IMR-90 (cell line): Measurements from ENCODE around the gene AANAT. TPM values are rescaled to one million over a fixed set of nuclear protein-coding genes. Genes with fewer than 3 reads are reported as not detected.

Experiments used
- ATAC-seq: fragments of 200-7000 bp; cut with Tn5 transposase; 2 replicates; pipeline ENCODE4 v1.9.1; 2020; ENCODE audit warnings: low read depth, mild to moderate bottlenecking, moderate library complexity
- BruUV-seq: library from RNA; stranded (reverse); fragments of 400-500 nt; replicated peaks from 2 replicates; lab custom pipeline; 2021; lab: Mats Ljungman, UMichigan
- CTCF ChIA-PET: fragments of 300-600 bp; formaldehyde crosslinking; extraction: SDS; loops from one replicate; lab custom pipeline; 2021; ENCODE audit warnings: antibody characterized with exemption; lab: Yijun Ruan, JAX
- POLR2A ChIA-PET: fragments of 300-600 bp; sonication (Branson Sonifier 250); formaldehyde crosslinking; loops from one replicate; lab custom pipeline; 2022; ENCODE audit warnings: antibody characterized with exemption; ENCODE audit not compliant: unreplicated experiment; lab: Charles Lee
- DNase-seq: peaks from one replicate; pipeline ENCODE4 v3.0.0; 2013
- H2AFZ ChIP-seq: replicated peaks from 2 replicates; pipeline ENCODE3; 2013; ENCODE audit warnings: low read length, mild to moderate bottlenecking; ENCODE audit not compliant: poor library complexity
- H2AK5ac ChIP-seq: 2 replicates; pipeline ENCODE4 v1.6.1; 2013; ENCODE audit warnings: low read depth, low read length, inconsistent platforms
- H2AK9ac ChIP-seq: replicated peaks from 2 replicates; pipeline ENCODE3; 2013; ENCODE audit warnings: mild to moderate bottlenecking, low read depth, low read length, moderate library complexity; ENCODE audit not compliant: poor library complexity
- H2BK120ac ChIP-seq: 2 replicates; pipeline ENCODE4 v1.6.1; 2013; ENCODE audit warnings: low read depth, low read length, inconsistent platforms
- H2BK15ac ChIP-seq: 3 replicates; pipeline ENCODE4 v1.6.1; 2013; ENCODE audit warnings: low read depth, low read length, inconsistent platforms
- H2BK20ac ChIP-seq: 2 replicates; pipeline ENCODE4 v1.6.1; 2013; ENCODE audit warnings: low read depth, mild to moderate bottlenecking, inconsistent platforms, low read length, moderate library complexity
- H2BK5ac ChIP-seq: 2 replicates; pipeline ENCODE4 v1.6.1; 2013; ENCODE audit warnings: mild to moderate bottlenecking, low read depth, low read length, inconsistent platforms; ENCODE audit not compliant: poor library complexity, severe bottlenecking
- H3K14ac ChIP-seq: replicated peaks from 2 replicates; pipeline ENCODE4 v1.6.1; 2013; ENCODE audit warnings: low read depth, low read length, inconsistent platforms
- H3K18ac ChIP-seq: 2 replicates; pipeline ENCODE4 v1.6.1; 2013; ENCODE audit warnings: low read depth, low read length, control low read depth
- H3K23ac ChIP-seq: 2 replicates; pipeline ENCODE4 v1.6.1; 2013; ENCODE audit warnings: low read depth, low read length, inconsistent platforms
- H3K27ac ChIP-seq: 2 replicates; pipeline ENCODE4 v1.5.1; 2013; ENCODE audit warnings: mild to moderate bottlenecking, control low read depth, low read length; ENCODE audit not compliant: insufficient read depth
- H3K27me3 ChIP-seq: 2 replicates; pipeline ENCODE4 v1.6.1; 2013; ENCODE audit warnings: low read length; ENCODE audit not compliant: control insufficient read depth, insufficient read depth
- H3K36me3 ChIP-seq: 2 replicates; pipeline ENCODE4 v1.6.1; 2013; ENCODE audit warnings: low read length, mixed read lengths; ENCODE audit not compliant: control insufficient read depth, insufficient read depth
- H3K4ac ChIP-seq: 2 replicates; pipeline ENCODE4 v1.6.1; 2013; ENCODE audit warnings: low read depth, low read length, inconsistent platforms
- H3K4me1 ChIP-seq: 2 replicates; pipeline ENCODE4 v1.6.1; 2013; ENCODE audit warnings: low read length, mixed read lengths; ENCODE audit not compliant: control insufficient read depth, insufficient read depth
- H3K4me2 ChIP-seq: 2 replicates; pipeline ENCODE4 v1.6.1; 2013; ENCODE audit warnings: low read depth, mild to moderate bottlenecking, control low read depth, low read length, moderate library complexity
- H3K4me3 ChIP-seq: 2 replicates; pipeline ENCODE4 v1.5.1; 2013; ENCODE audit warnings: low read depth, mild to moderate bottlenecking, control low read depth, low read length, moderate library complexity; ENCODE audit not compliant: insufficient read depth
- H3K56ac ChIP-seq: 2 replicates; pipeline ENCODE4 v1.6.1; 2013; ENCODE audit warnings: low read length, inconsistent platforms; ENCODE audit not compliant: insufficient read depth; ENCODE audit errors: extremely low read depth
- H3K79me1 ChIP-seq, 2 experiments: 2 replicates each; pipeline ENCODE4 v1.6.1; 2013; ENCODE audit warnings: low read length in 2 of 2, inconsistent platforms in 1 of 2, low read depth in 1 of 2
- H3K9ac ChIP-seq: 2 replicates; pipeline ENCODE4 v1.6.1; 2013; ENCODE audit warnings: low read depth, low read length, control low read depth
- H3K9me1 ChIP-seq: 2 replicates; pipeline ENCODE4 v1.6.1; 2013; ENCODE audit warnings: low read length, inconsistent platforms; ENCODE audit not compliant: insufficient read depth
- H3K9me3 ChIP-seq: 2 replicates; pipeline ENCODE4 v1.6.1; 2013; ENCODE audit warnings: low read length; ENCODE audit not compliant: control insufficient read depth, insufficient read depth
- H4K20me1 ChIP-seq: 2 replicates; pipeline ENCODE4 v1.6.1; 2013; ENCODE audit warnings: low read length, inconsistent platforms; ENCODE audit not compliant: insufficient read depth
- H4K5ac ChIP-seq: 2 replicates; pipeline ENCODE4 v1.6.1; 2013; ENCODE audit warnings: mild to moderate bottlenecking, low read depth, low read length, control low read depth
- H4K8ac ChIP-seq, 2 experiments: 2 replicates each; pipeline ENCODE4 v1.6.1; 2013; ENCODE audit warnings: low read depth in 2 of 2, low read length in 2 of 2, control low read depth in 1 of 2, inconsistent platforms in 1 of 2
- H4K91ac ChIP-seq: 2 replicates; pipeline ENCODE4 v1.6.1; 2013; ENCODE audit warnings: low read depth, low read length, inconsistent platforms; ENCODE audit not compliant: insufficient read depth
- BHLHE40 ChIP-seq: fragments of 150-350 bp; IDR thresholded peaks from 2 replicates; pipeline ENCODE4 v1.6.1; 2016; ENCODE audit warnings: mild to moderate bottlenecking, low read depth, low read length
- CEBPB ChIP-seq: IDR thresholded peaks from 2 replicates; pipeline ENCODE4 v1.6.1; 2012; ENCODE audit warnings: low read depth, low read length, improper control_type of control experiment
- CHD1 ChIP-seq: IDR thresholded peaks from 2 replicates; pipeline ENCODE4 v1.6.1; 2012; ENCODE audit warnings: low read depth, low read length, improper control_type of control experiment
- CTCF ChIP-seq: conservative IDR thresholded peaks from 2 replicates; pipeline ENCODE4 v1.5.1; 2012; ENCODE audit warnings: mild to moderate bottlenecking, low read depth, low read length, improper control_type of control experiment
- ELK1 ChIP-seq: fragments of 150-350 bp; IDR thresholded peaks from 2 replicates; pipeline ENCODE4 v1.6.1; 2016; ENCODE audit warnings: low read depth, mild to moderate bottlenecking, low read length, moderate library complexity, borderline replicate concordance
- FOS ChIP-seq: fragments of 150-350 bp; IDR thresholded peaks from 2 replicates; pipeline ENCODE4 v1.6.1; 2016; ENCODE audit warnings: low read depth, low read length
- MAFK ChIP-seq: IDR thresholded peaks from 2 replicates; pipeline ENCODE4 v1.6.1; 2012; ENCODE audit warnings: low read depth, low read length, improper control_type of control experiment
- MAZ ChIP-seq: IDR thresholded peaks from 2 replicates; pipeline ENCODE4 v1.6.1; 2012; ENCODE audit warnings: low read depth, mild to moderate bottlenecking, low read length, improper control_type of control experiment, moderate library complexity, borderline replicate concordance
- NFE2L2 ChIP-seq: fragments of 150-350 bp; IDR thresholded peaks from 2 replicates; pipeline ENCODE4 v1.6.1; 2016; ENCODE audit warnings: low read depth, mild to moderate bottlenecking, low read length
- POLR2A ChIP-seq: IDR thresholded peaks from 2 replicates; pipeline ENCODE4 v1.6.1; 2012; ENCODE audit warnings: mild to moderate bottlenecking, low read depth, low read length
- RCOR1 ChIP-seq: IDR thresholded peaks from 2 replicates; pipeline ENCODE4 v1.6.1; 2012; ENCODE audit warnings: mild to moderate bottlenecking, low read length, improper control_type of control experiment; ENCODE audit not compliant: insufficient replicate concordance
- RFX5 ChIP-seq: IDR thresholded peaks from 2 replicates; pipeline ENCODE4 v1.8.0; 2012; ENCODE audit warnings: low read depth, mild to moderate bottlenecking, low read length, moderate library complexity
- SMC3 ChIP-seq: fragments of 150-350 bp; IDR thresholded peaks from 2 replicates; pipeline ENCODE4 v1.6.1; 2016; ENCODE audit warnings: low read depth, mild to moderate bottlenecking, antibody characterized with exemption, low read length, moderate library complexity
- USF2 ChIP-seq: fragments of 150-350 bp; IDR thresholded peaks from 2 replicates; pipeline ENCODE4 v1.6.1; 2017; ENCODE audit warnings: mild to moderate bottlenecking, antibody characterized with exemption, low read length, low read depth
- WGBS, 2 experiments: methylation state at CpG; one replicate each; pipeline versions ENCODE4 v1.1.5 to v1.1.7; 2013; ENCODE audit warnings: missing lambda C conversion rate in 2 of 2; ENCODE audit not compliant: insufficient read length in 1 of 2; ENCODE audit errors: extremely low coverage in 2 of 2; 5-methylcytosine and 5-hydroxymethylcytosine counted together
- dilution Hi-C: fragments of 300-500 bp; cut with HindIII; formaldehyde crosslinking; loops from one replicate; pipeline ENCODE4 v1.14.3; 2018; ENCODE audit warnings: low sequenced_read_pairs; ENCODE audit not compliant: unreplicated experiment
- in situ Hi-C: fragments of 300-500 bp; cut with MboI; formaldehyde crosslinking; loops from 3 replicates; pipeline ENCODE4 v1.14.3; 2019; ENCODE audit warnings: low sequenced_read_pairs, inconsistent platforms, mixed read lengths
- intact Hi-C: fragments of 100-400 bp; cut with micrococcal nuclease; formaldehyde crosslinking; loops from 2 replicates; pipeline ENCODE4 v1.10.0; 2022
- polyA plus RNA-seq, 3 experiments: library from polyadenylated mRNA; depleted of rRNA; stranded (reverse); fragments of >200 nt; gene quantifications; 2 replicates each; pipeline ENCODE4 v1.2.3, GENCODE V29; 2012; ENCODE audit warnings: low replicate concordance in 1 of 3
- total RNA-seq: library from RNA; depleted of rRNA; stranded (reverse); fragments of >200 nt; gene quantifications from 2 replicates; pipeline ENCODE4 v1.2.3, GENCODE V29; 2012

Gene AANAT
- total and polyA plus RNA-seq, 2 of the 4 experiments (the other 2 are of a cell fraction): 0.21 TPM; not detected in 1

- Histone ChIP-seq H3K36me3 (no peaks in the 10 kb centered on the region), H4K91ac (peak overlapping the region; percentile 73; the same call in 1 of the 2 replicates), H3K4me1 (peaks cover 28% of the 10 kb centered on the region), H2AK5ac (peak overlapping the region; percentile 76), H4K5ac (peak overlapping the region; percentile 89; the same call in 1 of the 2 replicates), H2AK9ac (peak overlapping the region; percentile 65), H2BK120ac (peak overlapping the region; percentile 89), H2AFZ (peak overlapping the region; percentile 13), H3K23ac (peak overlapping the region; percentile 75; the same call in 1 of the 2 replicates), H3K27me3 (no peaks in the 10 kb centered on the region), H2BK15ac (peak overlapping the region; percentile 22; the same call in 1 of the 3 replicates), H4K8ac (peak overlapping the region; percentile 77 to 92; a peak in 3 of 4 replicates), H3K27ac (peak overlapping the region; percentile 55; the same call in 1 of the 2 replicates), H3K18ac (peak overlapping the region; percentile 83; the same call in 1 of the 2 replicates), H3K9me1 (peaks cover 16% of the 10 kb centered on the region), H2BK5ac (peak overlapping the region; percentile 80), H3K4ac (peak overlapping the region; percentile 93), H3K4me3 (no peak overlapping the region), H4K20me1 (no peaks in the 10 kb centered on the region), H3K14ac (peak overlapping the region; percentile 64), H3K9ac (no peak overlapping the region), H3K79me1 (peaks cover 4 to 30% of the 10 kb centered on the region in 2 experiments; a peak in 3 of 4 replicates), H2BK20ac (peak overlapping the region; percentile 30; the same call in 1 of the 2 replicates), H3K4me2 (no peak overlapping the region), H3K9me3 (no peaks in the 10 kb centered on the region), H3K56ac (no peak overlapping the region)
- 83% methylated on average over 2 of the region's 4 CpGs; no CpG with 5 or more reads in 1 of the 2 experiments for WGBS, 2 experiments
- dilution Hi-C loops (no loop called here), in situ Hi-C loops (no loop called here), intact Hi-C loops (no loop called here)
- BruUV-seq: no TSS peak
- no peak for DNase-seq
- ChIA-PET CTCF (no interaction called here), POLR2A (no interaction called here)
- TF ChIP-seq BHLHE40: no peak
- TF ChIP-seq ELK1: no peak
- no peak for TF ChIP-seq CTCF
- TF ChIP-seq CEBPB: no peak
- TF ChIP-seq USF2: no peak
- TF ChIP-seq POLR2A: no peak
- no peak for TF ChIP-seq RFX5
- no peak for TF ChIP-seq NFE2L2
- no peak for TF ChIP-seq MAZ
- no peak for TF ChIP-seq RCOR1
- no peak for TF ChIP-seq SMC3
- no peak for TF ChIP-seq FOS
- no peak for TF ChIP-seq MAFK
- no peak for TF ChIP-seq CHD1
- ATAC-seq: no peak
Observed at GRCh38 chr17:76498876-76499251, 31.5 kb downstream of the AANAT start.
